Breast epithelium (tissue), 4 donors: ENCODE measurements around the gene TTC36. TPM values are rescaled to one million over a fixed set of nuclear protein-coding genes. Genes with fewer than 3 reads are reported as not detected.

Source experiments
- DNase-seq, 2 donors: peaks; one replicate each; pipeline ENCODE4 v3.0.0-alpha.2; 2019; ENCODE audit warnings: low spot score in 2 of 2
- H3K27ac ChIP-seq, 2 donors: fragments of 200-600 bp; sonication (generic) in 1 of 2; one replicate each; pipeline ENCODE4 v1.5.1; 2016 to 2019; ENCODE audit warnings: mild to moderate bottlenecking in 1 of 2
- H3K27me3 ChIP-seq, 2 donors: fragments of 200-600 bp; sonication (generic) in 1 of 2; one replicate each; pipeline versions ENCODE4 v1.5.1 to v1.6.0; 2017 to 2019; ENCODE audit warnings: control low read depth in 1 of 2, mild to moderate bottlenecking in 1 of 2
- H3K36me3 ChIP-seq: fragments of 200-600 bp; one replicate; pipeline ENCODE4 v1.5.1; 2019
- H3K4me1 ChIP-seq, 2 donors: fragments of 200-600 bp; sonication (generic); one replicate each; pipeline ENCODE4 v1.5.1; 2016 to 2019; ENCODE audit warnings: control low read depth in 1 of 2
- H3K4me3 ChIP-seq, 3 donors: fragments of 200-600 bp; sonication (generic); 1 replicate in 2 of 3; 2 replicates in 1 of 3; pipeline ENCODE4 v1.5.1; 2016 to 2019; ENCODE audit warnings: mild to moderate bottlenecking in 3 of 3, moderate library complexity in 2 of 3
- H3K9me3 ChIP-seq, 2 donors: fragments of 200-600 bp; sonication (generic) in 1 of 2; one replicate each; pipeline ENCODE4 v1.5.1; 2016 to 2019; ENCODE audit warnings: control low read depth in 1 of 2
- CTCF ChIP-seq, 3 donors: fragments of 450-650 bp; IDR thresholded peaks; one replicate each; pipeline ENCODE4 v1.5.1; 2016 to 2017; ENCODE audit warnings: antibody characterized with exemption in 3 of 3, mild to moderate bottlenecking in 3 of 3, moderate library complexity in 3 of 3
- POLR2A ChIP-seq: fragments of 450-650 bp; IDR thresholded peaks from one replicate; pipeline ENCODE4 v1.6.1; 2016; ENCODE audit warnings: antibody characterized with exemption, mild to moderate bottlenecking, moderate library complexity
- POLR2AphosphoS5 ChIP-seq, 3 donors: sonication (generic); formaldehyde crosslinking; IDR thresholded peaks; one replicate each; pipeline ENCODE4 v1.6.1; 2017; ENCODE audit warnings: antibody characterized with exemption in 3 of 3
- intact Hi-C: fragments of 100-400 bp; cut with DNase I; formaldehyde crosslinking; loops from one replicate; pipeline ENCODE4 v1.15.1; 2023; ENCODE audit warnings: low total_unique reads
- total RNA-seq, 3 donors: library from RNA; depleted of rRNA; stranded (reverse); fragments of >200 nt; gene quantifications; one replicate each; pipeline ENCODE4 v1.1.0, GENCODE V29; 2016

The TTC36 gene
- total RNA-seq, 3 donors from 2014 or later: 3.4 to 15.1 (median 6.2) TPM

GRCh38 chr11:118526688-118527087, 586 bp upstream of the TTC36 start:
- Histone ChIP-seq H3K27me3 (no peaks in the 10 kb centered on the region), H3K9me3 (no peaks in the 10 kb centered on the region), H3K36me3 (no peaks in the 10 kb centered on the region), H3K27ac (peak overlapping the region; percentile 46 to 54), H3K4me1 (peaks cover 5 to 30% of the 10 kb centered on the region in 2 donors), H3K4me3 (no peak overlapping the region)
- TF ChIP-seq POLR2A (no peak), POLR2AphosphoS5 (IDR thresholded peaks at IDR 0.05) (no peak), CTCF (IDR thresholded peaks at IDR 0.05) (no peak)
- intact Hi-C loops: no loop called here
- no peak for DNase-seq

GRCh38 chr11:118528511-118528910, 1.2 kb downstream of the TTC36 start:
- Histone ChIP-seq H3K4me3 (no peak overlapping the region), H3K9me3 (no peaks in the 10 kb centered on the region), H3K4me1 (peaks cover 4 to 25% of the 10 kb centered on the region in 2 donors), H3K36me3 (no peaks in the 10 kb centered on the region), H3K27me3 (no peaks in the 10 kb centered on the region), H3K27ac (no peak overlapping the region)
- DNase-seq: no peak
- TF ChIP-seq CTCF (IDR thresholded peaks at IDR 0.05) (no peak), POLR2AphosphoS5 (IDR thresholded peaks at IDR 0.05) (no peak), POLR2A (no peak)
- intact Hi-C loops: no loop called here

GRCh38 chr11:118529584-118530175, 2.4 kb downstream of the TTC36 start:
- no peaks in the 10 kb centered on the region for H3K36me3 ChIP-seq
- intact Hi-C loops: no loop called here
- peaks cover 4 to 13% of the 10 kb centered on the region in 2 donors for H3K4me1 ChIP-seq
- TF ChIP-seq CTCF (IDR thresholded peaks at IDR 0.05) (no peak), POLR2A (no peak), POLR2AphosphoS5 (IDR thresholded peaks at IDR 0.05) (no peak)
- no peaks in the 10 kb centered on the region for H3K27me3 ChIP-seq
- H3K4me3 ChIP-seq: peak overlapping the region; percentile 63 to 96 (median 70)
- no peaks in the 10 kb centered on the region for H3K9me3 ChIP-seq
- no peak for DNase-seq
- no peak overlapping the region for H3K27ac ChIP-seq

- no peaks in the 10 kb centered on the region for H3K9me3 ChIP-seq
- no peaks in the 10 kb centered on the region for H3K27me3 ChIP-seq
- DNase-seq: no peak
- intact Hi-C loops: no loop called here
- no peak for TF ChIP-seq POLR2A
- TF ChIP-seq POLR2AphosphoS5 (IDR thresholded peaks at IDR 0.05): no peak
- no peak for TF ChIP-seq CTCF (IDR thresholded peaks at IDR 0.05)
- H3K4me1 ChIP-seq: peaks cover 4 to 8% of the 10 kb centered on the region in 2 donors
- peak overlapping the region; percentile 63 to 96 (median 70) for H3K4me3 ChIP-seq
- peak overlapping the region; percentile 54 to 91 for H3K27ac ChIP-seq
- H3K36me3 ChIP-seq: no peaks in the 10 kb centered on the region
Measured at GRCh38 chr11:118530180-118530682, 3.0 kb downstream of the TTC36 start.

- DNase-seq: peak in 1 of 2 donors; percentile 60
- Histone ChIP-seq H3K27me3 (no peaks in the 10 kb centered on the region), H3K9me3 (no peaks in the 10 kb centered on the region), H3K4me1 (peaks cover 4 to 6% of the 10 kb centered on the region in 2 donors), H3K36me3 (no peaks in the 10 kb centered on the region), H3K4me3 (peak within 1 kb of the TSS; percentile 63 to 96 (median 70)), H3K27ac (peak within 1 kb of the TSS; percentile 54 to 91)
- TF ChIP-seq POLR2AphosphoS5 (IDR thresholded peaks at IDR 0.05) (peak in 1 of 3 donors; percentile 29), CTCF (IDR thresholded peaks at IDR 0.05) (no peak), POLR2A (peak; percentile 25)
- intact Hi-C loops: no loop called here
Measured at GRCh38 chr11:118530683-118531596, 3.7 kb downstream of the TTC36 start, which contains the start of gene TMEM25. Gene TMEM25, plus strand, starts transcription at chr11:118531192. Its CDS starts 610 bp downstream, at chr11:118531802.
